Tibial nerve (tissue), 4 donors: ENCODE data around the gene GRIK4.

Experiments used
- CTCF ChIP-seq, 5 experiments: fragments of 200-600 bp in 3 of 5; fragments of 450-650 bp in 2 of 5; sonication (generic) in 3 of 5; IDR thresholded peaks; one replicate each; pipeline ENCODE4 v1.5.1; 2016 to 2019; ENCODE audit warnings: antibody characterized with exemption in 5 of 5, mild to moderate bottlenecking in 3 of 5, moderate library complexity in 2 of 5
- EP300 ChIP-seq, 2 donors: sonication (generic); formaldehyde crosslinking; IDR thresholded peaks; one replicate each; pipeline ENCODE4 v1.6.1; 2017; ENCODE audit warnings: antibody characterized with exemption in 2 of 2, mild to moderate bottlenecking in 1 of 2

DNA sequence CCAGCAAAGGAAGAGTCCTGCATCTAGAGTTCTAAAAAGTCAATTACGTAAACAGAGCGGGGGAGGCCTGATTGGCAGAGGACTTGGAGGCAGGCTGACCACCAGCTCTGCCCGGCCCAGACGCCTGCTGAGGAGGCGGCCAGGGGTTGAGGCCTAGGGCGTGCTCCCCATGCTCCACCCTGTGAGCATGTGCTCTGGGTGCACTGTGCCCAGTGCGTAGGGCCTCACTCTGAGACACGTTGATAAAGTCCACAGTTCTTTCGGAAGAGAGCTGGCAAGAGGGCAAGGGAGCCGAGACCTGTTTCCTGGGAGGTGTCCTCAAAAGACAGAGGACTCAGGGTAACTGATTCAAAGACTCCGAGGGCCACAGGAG, 25.2 kb downstream of the GRIK4 start:
- TF ChIP-seq CTCF (IDR thresholded peaks at IDR 0.05) (no peak), EP300 (IDR thresholded peaks at IDR 0.05) (no peak)
